HEK293T (cell line): ENCODE results near the gene MAP4K1.

ENCODE experiments used
- BHLHE40 ChIP-seq: fragments of 450-650 bp; IDR thresholded peaks from 2 replicates; pipeline ENCODE4 v1.6.1; 2016; ENCODE audit warnings: mild to moderate bottlenecking, moderate library complexity, borderline replicate concordance
- CTBP1 ChIP-seq: fragments of 450-650 bp; IDR thresholded peaks from 2 replicates; pipeline ENCODE4 v1.6.1; 2016; ENCODE audit warnings: borderline replicate concordance
- ELF4 ChIP-seq: fragments of 450-650 bp; IDR thresholded peaks from 2 replicates; pipeline ENCODE4 v1.6.1; 2017; ENCODE audit warnings: antibody characterized with exemption
- FOXA1 ChIP-seq: fragments of 450-650 bp; IDR thresholded peaks from 2 replicates; pipeline ENCODE4 v1.6.1; 2016; ENCODE audit warnings: mild to moderate bottlenecking
- FOXK2 ChIP-seq: fragments of 450-650 bp; IDR thresholded peaks from 2 replicates; pipeline ENCODE4 v1.6.1; 2016; ENCODE audit warnings: mild to moderate bottlenecking
- FOXM1 ChIP-seq: fragments of 450-650 bp; IDR thresholded peaks from 2 replicates; pipeline ENCODE4 v1.6.1; 2017; ENCODE audit warnings: mild to moderate bottlenecking, borderline replicate concordance
- LEF1 ChIP-seq: fragments of 450-650 bp; IDR thresholded peaks from 2 replicates; pipeline ENCODE4 v1.6.1; 2017; ENCODE audit warnings: mild to moderate bottlenecking, borderline replicate concordance
- NFRKB ChIP-seq: fragments of 450-650 bp; IDR thresholded peaks from 2 replicates; pipeline ENCODE4 v1.6.1; 2016; ENCODE audit warnings: mild to moderate bottlenecking, moderate library complexity
- SP1 ChIP-seq: fragments of 450-650 bp; IDR thresholded peaks from 2 replicates; pipeline ENCODE4 v1.6.1; 2017
- SUZ12 ChIP-seq: fragments of 450-650 bp; IDR thresholded peaks from 2 replicates; pipeline ENCODE4 v1.6.1; 2016; ENCODE audit warnings: mild to moderate bottlenecking
- ZNF384 ChIP-seq: fragments of 450-650 bp; IDR thresholded peaks from 2 replicates; pipeline ENCODE4 v1.6.1; 2016
- TF ChIP-seq, protein P1 (sequence below): fragments of 450-650 bp; IDR thresholded peaks from 2 replicates; pipeline ENCODE4 v1.6.1; 2016

DNA sequence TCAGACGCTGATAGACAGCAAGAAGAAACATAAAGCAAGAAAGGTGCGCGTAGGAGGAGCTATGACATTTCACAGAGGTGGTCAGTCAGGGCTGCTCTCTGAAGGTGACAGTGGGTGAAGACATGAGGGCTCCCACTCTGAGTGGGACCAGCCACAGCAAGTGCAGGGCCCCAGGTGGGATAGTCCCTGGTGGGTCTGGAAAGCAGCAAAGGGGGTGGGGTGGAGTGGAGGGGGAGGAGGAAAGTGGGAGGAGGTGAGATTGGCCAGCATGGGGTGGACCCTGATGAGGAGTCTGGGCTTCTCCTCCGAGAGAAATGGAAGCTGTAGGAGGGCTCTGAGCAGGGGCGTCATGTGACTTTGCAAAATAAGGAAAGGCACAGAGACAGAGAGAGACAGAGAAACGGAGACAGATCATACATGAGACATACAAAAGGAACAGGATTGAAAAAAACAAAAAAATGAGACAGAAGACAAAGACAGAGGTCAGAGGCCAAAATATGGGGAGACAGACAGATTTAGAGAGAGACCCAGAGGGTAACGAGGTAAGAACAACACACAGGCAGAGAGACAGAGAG, 2.7 kb downstream of the MAP4K1 start:
- no peak for TF ChIP-seq ELF4
- no peak for TF ChIP-seq SP1
- TF ChIP-seq NFRKB = no peak
- no peak for TF ChIP-seq FOXM1
- no peak for TF ChIP-seq SUZ12
- no peak for TF ChIP-seq ZNF384
- TF ChIP-seq LEF1 = no peak
- TF ChIP-seq CTBP1 = no peak
- TF ChIP-seq FOXA1 = no peak
- TF ChIP-seq, protein P1, sequence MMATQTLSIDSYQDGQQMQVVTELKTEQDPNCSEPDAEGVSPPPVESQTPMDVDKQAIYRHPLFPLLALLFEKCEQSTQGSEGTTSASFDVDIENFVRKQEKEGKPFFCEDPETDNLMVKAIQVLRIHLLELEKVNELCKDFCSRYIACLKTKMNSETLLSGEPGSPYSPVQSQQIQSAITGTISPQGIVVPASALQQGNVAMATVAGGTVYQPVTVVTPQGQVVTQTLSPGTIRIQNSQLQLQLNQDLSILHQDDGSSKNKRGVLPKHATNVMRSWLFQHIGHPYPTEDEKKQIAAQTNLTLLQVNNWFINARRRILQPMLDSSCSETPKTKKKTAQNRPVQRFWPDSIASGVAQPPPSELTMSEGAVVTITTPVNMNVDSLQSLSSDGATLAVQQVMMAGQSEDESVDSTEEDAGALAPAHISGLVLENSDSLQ = no peak
- no peak for TF ChIP-seq FOXK2
- no peak for TF ChIP-seq BHLHE40
